ENCODE data around the gene PHTF2.

PHTF2 gene

DNA sequence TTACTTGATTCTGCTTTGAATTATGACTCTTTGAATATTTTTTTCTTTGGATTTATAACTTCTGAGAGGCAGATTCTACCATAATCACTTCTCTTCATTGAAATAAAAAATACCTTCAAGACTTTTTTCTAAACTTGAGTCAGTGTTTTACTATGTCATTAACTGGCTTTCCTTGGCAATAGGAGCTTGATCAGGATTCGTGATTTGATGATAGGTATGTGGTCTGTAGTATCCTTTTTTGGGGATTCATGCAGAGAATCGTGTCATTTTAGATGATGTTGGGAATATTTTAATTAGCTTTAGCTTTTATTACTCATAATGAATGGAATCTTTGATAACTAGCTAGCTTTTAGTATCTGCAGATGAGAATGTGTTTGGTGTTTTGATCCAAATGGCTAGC is 83.3 kb downstream of the PHTF2 start:
- no peak for DNase-seq

DNA sequence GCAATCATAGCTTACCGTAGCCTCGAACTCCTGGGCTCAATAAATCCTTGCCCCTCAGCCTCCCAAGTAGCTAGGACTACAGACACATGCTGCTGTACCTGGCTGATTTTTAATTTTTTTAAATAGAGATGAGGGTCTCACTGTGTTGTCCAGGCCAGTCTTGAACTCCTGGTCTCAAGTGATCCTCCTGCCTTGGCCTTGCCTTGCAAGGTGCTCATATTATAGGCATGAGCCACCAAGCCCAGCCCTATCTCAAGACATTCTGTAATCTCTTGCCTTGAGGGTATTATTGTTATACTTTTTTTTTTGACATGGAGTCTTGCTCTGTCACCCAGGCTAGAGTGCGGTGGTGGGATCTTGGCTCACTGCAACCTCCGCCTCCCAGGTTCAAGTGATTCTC is 86.6 kb downstream of the PHTF2 start:
- no peak for DNase-seq

DNA sequence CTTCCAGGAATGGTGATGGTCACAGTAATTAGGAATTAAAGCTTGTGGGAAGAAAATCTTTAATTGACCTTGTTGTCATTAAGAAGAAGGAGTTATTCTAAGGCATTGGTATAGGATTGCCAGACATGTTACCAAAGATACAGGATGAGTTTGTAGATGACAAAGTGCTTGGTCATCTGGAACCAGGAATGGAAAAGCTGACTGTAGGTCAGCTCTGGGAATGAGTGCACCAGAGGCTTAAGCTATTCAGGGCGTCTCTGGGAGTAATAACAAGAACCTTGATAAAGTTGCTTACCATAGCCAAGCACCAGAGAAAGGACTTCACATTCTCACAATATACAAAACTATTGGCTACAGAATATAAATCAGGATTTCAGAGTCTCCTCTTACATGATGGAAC is 89.0 kb downstream of the PHTF2 start:
- DNase-seq = peak; percentile 61

DNA sequence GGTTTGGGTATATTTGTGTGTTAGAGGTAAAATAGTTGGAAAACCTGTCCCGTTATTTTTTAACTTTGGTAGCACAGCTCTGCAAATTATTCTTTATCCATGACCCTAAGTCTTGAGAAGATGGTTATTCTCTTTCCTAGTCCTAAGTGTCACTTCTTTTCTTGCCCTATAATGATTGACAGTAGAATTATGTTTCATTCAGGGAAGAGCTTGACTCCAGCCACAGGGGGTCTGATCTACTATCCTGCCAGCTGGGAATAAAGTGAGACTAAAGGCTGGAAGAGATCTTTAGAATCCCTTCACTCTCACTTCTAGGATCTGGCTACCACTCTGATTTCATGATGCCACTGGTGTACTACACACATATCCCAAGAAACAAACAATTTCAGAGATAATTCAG is 90.4 kb downstream of the PHTF2 start:
- DNase-seq = no peak

DNA sequence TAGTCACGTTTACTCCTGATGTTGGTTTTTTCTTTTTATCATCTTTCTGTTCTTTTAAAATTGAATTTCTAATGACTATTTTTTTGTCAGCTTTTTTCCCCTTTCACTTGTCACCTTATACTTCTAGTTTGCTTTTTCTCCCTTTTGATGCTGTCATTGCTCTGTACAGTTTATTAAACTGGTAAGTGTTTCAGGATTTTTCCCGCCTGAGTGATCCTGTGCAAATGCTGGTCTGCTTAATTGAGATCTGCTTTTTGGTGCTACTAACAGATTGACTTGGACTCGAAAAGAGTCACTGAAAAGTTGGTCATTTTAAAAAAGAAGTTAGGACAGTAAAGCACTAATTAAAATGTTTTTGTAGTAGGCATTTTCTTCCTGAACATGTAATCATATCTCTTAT is 95.2 kb downstream of the PHTF2 start:
- no peak for DNase-seq

DNA sequence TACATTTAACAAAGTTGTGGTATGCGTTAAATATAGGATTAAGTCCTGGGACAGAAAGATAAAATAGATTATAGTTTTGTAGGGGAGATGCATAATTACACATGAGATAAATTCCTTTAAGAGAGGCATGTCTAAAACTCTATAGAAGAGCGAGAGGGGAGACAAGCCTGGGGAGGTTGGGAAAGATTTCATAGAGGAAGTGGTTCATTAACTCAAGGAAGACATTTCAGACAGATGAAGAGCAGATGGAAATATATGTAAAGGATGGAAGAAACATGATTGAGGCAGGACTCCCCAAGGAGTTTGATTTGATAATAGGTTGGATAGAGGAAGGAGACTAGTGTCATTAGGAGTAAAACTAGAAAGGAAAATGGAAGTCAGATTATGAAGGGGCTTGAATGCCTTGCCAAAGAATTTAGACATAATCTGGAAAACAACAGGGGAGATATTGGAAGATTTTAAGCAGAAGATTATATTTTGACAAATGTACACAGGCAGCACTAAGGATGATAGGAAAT is 96.1 kb downstream of the PHTF2 start:
- no peak for DNase-seq

DNA sequence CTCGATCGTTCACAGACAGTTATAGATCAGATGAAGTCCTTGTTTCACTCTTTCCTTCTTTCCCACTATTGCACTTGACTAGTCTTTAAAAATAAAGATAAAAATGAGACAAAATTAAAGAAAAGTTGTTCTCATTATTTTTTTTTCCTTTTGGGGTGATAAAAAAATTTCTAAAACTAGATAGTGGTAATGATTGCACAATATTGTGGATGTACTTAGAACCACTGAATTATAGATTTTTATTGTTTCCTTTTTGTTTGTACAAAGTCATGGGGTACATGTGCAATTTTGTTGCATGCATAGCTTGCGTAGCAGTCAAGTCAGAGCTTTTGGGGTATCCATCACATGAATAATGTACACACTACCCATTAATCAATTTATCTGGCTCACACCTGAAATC is 97.3 kb downstream of the PHTF2 start:
- no peak for DNase-seq

DNA sequence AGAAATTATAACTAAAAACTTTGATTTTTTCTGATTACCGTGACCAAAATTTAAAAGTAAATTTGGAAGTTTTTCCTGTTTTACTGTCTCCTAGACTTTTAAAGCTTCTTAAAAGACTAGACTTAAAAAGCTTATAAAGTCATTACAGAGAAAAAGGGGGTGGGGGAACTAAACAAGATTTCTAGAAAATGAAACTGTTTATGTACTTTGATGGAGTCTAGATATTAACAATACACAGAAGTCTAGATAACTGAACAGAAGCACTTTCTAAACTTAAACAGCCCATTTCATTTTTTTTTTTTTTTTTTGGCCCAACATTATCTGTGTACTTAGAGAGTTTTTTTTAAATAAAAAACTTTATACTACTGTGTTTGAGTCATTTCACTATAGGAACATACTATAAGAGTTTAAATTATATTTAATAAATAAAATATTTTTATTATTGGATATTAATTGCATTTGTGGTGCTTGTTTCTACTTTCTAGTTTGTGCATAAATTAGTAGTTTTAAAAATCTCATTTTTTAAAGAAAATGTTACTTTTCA is 98.5 kb downstream of the PHTF2 start:
- no peak for DNase-seq

DNA sequence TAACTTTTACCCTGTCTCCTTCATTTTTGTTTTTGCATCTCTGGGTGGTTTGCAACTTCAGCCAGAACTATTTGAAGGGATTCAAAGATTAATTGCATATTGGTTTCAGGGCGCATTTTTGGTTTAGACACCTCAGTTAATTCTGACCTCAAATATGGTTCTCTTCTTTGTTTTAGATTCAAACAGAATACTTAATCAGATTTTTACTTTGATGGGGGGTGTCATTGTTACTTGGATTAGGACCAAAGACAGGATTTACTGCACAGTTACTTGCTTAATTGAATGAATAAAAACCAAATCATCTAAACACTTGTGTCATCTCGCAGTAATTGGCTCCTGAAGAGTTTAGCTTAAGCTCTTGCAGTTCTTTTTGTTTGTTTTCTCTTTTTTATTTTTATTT is 100.9 kb downstream of the PHTF2 start:
- DNase-seq = no peak

DNA sequence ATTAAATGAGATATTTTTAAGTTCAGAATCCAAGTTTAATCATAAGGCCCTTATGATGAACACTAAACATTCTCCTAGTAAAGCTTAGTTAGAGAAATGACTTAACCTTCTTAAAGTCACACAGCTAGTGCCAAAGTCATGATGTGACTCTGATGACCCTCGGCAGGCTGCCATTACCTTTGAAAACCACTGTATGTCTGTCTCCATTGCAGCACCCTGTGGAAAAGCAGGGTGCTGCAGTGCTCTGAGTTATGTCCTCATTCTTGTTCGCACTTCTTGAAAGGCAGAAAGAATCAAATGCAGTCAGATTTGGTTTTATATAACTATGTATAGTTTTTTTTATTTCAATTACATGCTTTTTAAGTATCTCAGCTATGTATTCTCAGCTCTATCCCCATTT is 105.0 kb downstream of the PHTF2 start:
- no peak for DNase-seq

DNA sequence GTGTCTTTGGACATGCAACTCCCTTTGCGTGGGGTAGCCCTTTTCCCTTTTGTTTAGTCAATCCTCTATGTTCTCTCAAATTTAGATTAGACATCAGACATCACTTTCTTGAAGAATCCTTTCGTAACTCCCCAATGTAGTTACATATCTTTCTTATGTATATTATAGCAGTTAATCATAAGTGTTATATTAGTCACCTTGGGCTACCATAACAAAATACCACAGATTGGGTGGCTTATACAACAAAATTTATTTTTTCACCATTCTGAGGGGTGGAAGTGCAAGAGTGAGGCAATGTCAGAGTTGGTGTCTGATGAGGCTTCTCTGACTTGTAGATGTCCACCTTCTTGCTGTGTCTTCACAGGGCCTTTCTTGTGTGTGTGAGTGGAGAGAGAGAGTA is 105.7 kb downstream of the PHTF2 start:
- no peak for DNase-seq

DNA sequence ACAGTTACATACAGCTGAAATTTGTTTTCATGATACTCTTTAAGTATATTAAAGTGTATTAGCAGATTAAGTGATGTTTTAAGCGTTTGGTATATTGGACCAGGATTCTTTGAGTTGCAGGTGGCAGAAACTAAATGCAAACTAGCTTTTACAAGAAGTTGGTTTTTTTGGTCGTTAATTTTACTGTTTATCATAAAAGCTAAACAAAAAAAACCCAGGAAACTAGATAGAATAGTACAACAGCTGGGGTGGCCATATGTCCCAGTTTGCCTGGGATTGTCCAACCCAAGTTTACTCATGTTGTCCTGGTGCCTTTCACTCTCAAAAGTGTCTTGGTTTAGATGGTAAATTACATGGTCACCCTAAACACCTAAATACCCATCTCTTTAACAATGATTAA is 108.7 kb downstream of the PHTF2 start:
- DNase-seq = no peak

DNA sequence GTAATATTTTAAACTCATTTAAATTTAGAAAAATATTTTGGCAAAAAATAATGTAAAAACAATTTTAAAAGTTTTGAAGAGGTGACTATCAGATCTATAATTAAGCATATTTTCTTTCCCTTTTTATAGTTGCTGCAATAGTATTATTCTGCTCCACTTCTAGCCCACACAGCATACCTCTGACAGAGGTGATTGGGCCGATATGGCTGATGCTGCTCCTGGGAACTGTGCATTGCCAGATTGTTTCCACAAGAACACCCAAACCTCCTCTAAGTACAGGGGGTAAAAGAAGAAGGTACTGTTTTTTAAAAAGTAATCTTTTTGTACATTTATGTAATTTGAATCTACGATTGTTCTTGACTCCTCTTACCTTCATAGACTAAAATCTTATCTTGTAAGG is 110.1 kb downstream of the PHTF2 start:
- no peak for DNase-seq

DNA sequence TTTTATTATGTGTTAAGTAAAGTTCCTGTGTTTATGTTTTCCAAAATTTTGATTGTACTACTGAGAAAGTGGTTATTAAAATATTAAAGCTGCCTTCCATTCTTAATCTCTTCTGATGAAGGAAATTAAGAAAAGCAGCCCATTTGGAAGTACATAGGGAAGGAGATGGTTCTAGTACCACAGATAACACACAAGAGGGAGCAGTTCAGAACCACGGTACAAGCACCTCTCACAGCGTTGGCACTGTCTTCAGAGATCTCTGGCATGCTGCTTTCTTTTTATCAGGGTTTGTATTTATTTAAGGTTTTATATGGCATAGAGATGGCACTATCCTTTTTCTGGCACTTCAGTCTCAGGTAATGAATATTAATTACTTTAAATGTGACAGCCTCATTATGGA is 111.6 kb downstream of the PHTF2 start:
- no peak for DNase-seq

DNA sequence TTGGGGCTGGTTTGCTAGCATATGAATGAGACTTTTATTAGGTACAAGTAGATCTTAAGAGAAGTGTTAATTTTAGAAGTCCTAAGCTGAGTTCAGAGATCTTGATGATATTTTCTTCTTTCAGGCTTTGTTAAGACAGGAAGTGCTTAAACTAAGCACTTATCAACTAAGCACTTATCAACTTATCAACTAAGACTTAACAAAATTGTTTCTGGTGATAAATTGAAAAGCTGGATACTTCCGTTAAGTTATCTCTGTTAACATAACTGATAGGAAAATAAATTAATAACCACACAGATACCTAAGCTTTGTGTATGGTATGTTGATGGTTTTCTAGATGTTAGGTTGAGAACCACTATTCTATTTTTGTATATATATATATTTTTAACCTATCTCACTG is 113.7 kb downstream of the PHTF2 start:
- DNase-seq = no peak

DNA sequence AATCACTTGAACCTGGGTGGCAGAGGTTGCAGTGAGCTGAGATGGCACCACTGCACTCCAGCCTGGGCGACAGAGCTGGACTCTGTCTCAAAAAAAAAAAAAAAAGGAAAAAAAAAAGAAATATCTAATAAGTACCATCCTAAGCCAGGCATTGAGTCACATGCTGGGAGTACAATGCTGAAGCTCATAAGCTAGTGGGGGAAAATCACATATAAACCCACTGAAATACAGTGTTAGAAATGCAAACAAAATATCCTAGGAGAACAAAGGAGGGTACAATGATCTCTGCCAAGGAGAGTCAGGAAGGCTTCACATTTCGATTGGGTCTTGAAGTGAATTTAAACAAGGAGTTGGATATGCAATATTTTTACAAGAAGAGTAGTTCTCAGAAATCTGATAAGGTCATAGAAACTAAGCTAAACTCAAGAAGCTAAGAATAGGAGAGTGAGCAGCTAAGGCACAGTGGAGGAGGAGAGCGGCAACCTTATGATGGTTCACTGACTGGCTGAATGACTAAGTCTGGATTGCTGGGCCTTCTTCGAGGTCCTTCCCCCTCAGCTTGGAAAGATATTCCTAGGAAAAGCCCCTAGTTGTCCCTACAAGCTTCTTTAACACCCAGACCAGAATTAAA is 115.5 kb downstream of the PHTF2 start:
- DNase-seq = no peak

DNA sequence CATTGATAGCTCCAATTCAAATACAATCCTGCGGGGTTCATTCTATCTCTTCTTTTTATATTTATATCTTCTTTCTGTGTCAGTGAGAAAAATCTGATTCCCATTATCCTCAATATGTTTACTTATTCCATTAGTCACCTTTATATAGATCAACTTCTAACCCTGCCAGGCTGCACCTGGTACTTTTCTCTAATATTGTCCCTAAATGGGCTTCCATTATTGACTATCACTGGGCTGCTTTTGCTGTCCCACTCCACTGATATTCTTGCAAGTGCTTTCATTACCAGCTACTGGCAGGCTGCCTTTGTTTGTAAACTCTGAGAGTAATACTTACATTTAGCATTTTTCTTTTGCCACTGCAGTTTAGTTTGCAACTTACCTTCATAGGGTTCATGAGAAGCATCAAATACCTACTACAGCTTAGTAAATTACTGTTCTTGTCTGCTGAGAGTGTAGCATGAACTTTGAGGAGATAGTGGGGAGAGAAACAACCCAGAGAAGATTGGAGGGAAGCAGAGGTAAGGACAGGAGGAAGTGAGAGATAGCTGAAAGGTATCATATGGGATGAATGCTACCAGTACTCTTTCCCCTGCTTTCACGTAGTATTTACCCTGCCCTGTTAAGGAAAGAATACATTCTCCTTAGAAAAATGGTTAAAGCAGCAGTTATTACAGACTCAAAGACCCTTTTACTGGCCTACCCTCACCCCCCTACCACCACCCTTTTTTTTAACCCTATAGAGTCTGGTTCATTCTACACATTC is 119.1 kb downstream of the PHTF2 start:
- no peak for DNase-seq

DNA sequence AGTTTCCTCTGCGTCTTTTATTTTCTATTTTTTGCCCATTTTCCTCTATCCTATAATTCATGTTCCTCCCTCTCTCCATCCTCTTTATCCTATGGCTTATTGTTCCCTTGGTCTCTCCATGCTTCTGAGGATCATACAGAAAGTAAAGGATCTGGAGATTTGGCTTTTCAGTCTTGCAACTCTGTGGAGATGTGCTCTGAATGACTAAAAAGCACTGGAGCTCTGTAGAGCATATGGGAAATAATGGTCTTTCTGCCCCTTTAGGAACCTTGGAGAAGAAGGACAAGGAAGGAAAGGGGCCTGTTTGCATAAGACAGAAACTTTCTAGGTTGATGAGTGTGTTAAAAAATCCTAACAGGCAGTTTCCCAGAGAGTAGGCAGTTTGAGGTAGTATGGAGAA is 120.1 kb downstream of the PHTF2 start:
- DNase-seq = no peak

DNA sequence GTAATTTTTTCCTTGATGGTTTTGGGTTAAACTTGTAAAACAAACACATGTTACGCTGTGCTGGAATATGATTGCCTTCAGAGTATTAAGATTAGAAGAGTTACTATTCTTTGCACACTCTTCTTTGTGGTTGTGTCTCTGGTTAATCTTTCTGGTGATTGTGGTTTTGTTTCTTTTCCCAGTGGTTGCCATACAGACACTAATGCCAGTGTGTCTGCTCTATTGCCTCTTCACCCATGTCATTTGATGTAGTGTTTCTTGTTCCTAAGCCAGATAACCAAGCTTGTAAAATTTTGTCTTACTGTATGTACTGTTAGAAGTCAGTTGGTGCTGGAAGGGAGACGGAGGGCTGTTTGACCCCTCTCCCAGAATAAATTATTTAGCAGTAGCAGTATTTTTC is 124.8 kb downstream of the PHTF2 start:
- no peak for DNase-seq

DNA sequence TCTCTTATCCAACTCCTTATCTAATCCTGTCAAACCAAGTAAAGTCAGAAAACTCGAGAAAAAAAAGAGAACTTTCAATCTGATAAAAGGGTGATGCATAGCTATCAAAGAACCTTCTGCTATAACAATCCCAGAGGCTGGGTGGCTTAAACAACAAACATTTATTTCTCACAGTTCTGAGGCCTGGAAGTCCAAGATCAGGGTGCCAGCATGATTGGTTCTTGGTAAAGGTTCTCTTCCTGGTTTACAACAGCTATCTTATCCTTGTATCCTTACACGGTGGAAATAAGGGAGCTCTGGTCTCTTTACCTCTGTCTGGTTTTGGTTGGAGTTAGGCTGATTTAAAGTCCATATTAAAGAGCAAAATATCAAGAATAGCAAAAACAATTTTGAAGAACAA is 131.9 kb downstream of the PHTF2 start:
- DNase-seq = no peak

DNA sequence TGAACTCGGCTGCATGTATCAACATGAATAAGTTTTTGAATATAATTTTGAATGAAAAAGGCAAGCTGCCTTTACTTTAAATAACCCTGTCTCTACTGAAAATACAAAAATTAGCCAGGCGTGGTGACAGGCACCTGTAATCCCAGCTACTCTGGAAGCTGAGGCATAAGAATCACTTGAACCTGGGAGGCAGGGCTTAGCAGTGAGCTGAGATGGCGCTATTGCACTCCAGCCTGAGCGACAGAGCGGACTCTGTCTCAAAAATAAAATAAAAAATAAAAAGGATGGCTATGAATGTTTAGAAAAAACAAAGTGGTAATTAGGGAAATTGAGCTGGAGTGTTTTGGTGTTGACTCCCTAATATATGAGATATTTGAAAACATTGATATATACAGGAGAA is 133.3 kb downstream of the PHTF2 start:
- DNase-seq = no peak

DNA sequence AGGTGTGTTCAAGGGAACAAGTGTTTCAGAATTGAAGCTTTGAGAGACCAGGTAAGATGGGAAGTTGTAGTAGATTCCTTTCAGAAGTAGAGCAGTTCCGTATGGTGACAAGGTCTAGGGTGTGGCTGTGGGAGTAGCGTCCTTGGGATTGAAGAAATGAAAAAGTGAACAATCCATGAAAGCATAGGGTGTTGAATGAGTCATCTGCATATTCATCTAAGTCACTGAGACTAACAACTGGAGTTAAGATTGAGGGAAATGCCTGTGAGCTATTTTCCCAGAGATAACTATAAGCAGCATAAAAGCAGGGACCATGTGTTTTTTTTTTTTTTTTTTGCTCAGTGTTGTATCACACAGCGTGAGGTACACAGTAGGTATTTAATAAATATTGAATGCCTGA is 134.8 kb downstream of the PHTF2 start:
- DNase-seq = peak; percentile 74

DNA sequence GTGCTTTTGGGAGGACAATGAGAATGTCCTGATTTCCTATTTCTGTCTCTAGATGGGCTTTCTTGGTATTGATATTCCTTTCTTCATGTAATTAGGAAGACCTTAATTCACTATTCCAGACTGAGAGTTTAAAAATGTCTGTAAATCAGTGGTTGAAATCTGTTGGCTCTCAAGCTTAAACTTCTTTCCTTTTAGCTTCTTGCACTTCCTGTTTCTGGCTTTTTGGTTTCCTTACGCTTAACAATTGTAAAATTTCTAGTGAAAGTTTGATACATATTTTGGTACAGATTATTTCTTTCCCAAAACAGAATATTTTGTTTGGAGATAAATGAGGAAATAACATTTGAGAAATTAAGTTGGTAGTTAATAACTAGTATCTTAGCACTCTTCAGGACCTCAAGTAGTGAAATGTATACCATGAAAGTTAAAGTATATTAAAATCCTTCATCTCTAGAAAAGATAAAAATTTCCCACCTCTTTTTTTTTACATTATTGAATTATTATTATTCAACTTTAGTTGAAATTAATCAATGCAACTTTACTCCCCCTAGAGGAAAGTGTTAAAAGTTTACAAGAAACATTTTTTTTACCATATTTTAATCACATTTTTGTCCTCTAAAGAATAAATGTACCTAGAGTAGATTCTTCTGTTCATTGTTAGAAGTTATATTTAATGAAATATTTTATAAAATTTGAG is 137.2 kb downstream of the PHTF2 start:
- DNase-seq = no peak

DNA sequence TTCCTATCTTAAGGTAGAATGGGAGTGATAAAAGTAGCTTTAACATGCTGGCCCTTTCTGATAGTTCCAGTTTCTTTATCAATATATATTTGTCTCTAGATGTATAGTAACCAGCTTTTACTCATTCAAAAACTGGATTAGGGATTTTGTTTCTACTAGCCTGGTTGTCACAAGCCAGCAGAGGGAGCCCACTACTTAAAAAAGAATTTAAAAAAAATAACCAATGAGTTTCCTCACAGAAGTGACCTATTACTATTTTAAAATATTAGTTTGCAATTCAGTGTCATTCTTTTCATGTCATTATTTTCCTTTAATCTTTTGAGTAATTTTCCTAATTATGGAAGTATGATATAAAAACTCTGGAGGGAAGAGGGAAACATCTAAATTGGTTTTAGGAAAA is 142.1 kb downstream of the PHTF2 start:
- no peak for DNase-seq

All from NCI-H226 (cell line).